Stimulated activated naive B cell treated with anti-CD40 and anti-IgM and Interleukin-4, amounts not matched to agents 10 μg/mL and 1 μg/mL and 100 μg/mL, for 72 hours (primary cell): ENCODE data around the gene GGT7.
A peak's percentile ranks its signal among the peaks of the same experiment; 100 is the strongest.
"Not testable (repeated sequence)": the region's sequence is repeated elsewhere in the genome, so short reads cannot be mapped to it uniquely, and the experiment has no call there.

Source experiments
- ATAC-seq, 2 donors: fragments of 150-1000 bp; cut with Tn5 transposase; replicated peaks; 2 replicates each; pipeline ENCODE4 v1.10.0; 2021; ENCODE audit warnings: moderate library complexity in 1 of 2
- DNase-seq: peaks from one replicate; pipeline ENCODE4 v3.0.0; 2021
- H3K27ac Mint-ChIP-seq: one replicate; pipeline ENCODE4 v1.8.0; 2022; ENCODE audit warnings: mild to moderate bottlenecking, mixed read lengths
- H3K27me3 Mint-ChIP-seq, 2 donors: one replicate each; pipeline ENCODE4 v1.8.0; 2022; ENCODE audit warnings: mixed read lengths in 2 of 2
- H3K36me3 Mint-ChIP-seq, 2 donors: one replicate each; pipeline ENCODE4 v1.8.0; 2022; ENCODE audit warnings: mixed read lengths in 2 of 2, mild to moderate bottlenecking in 1 of 2
- H3K4me1 Mint-ChIP-seq, 2 donors: one replicate each; pipeline ENCODE4 v1.8.0; 2022; ENCODE audit warnings: mixed read lengths in 2 of 2, mild to moderate bottlenecking in 1 of 2
- H3K4me3 Mint-ChIP-seq, 2 donors: one replicate each; pipeline ENCODE4 v1.8.0; 2022; ENCODE audit warnings: mild to moderate bottlenecking in 2 of 2, mixed read lengths in 2 of 2, moderate library complexity in 1 of 2
- H3K9me3 Mint-ChIP-seq, 2 donors: one replicate each; pipeline ENCODE4 v1.8.0; 2022; ENCODE audit warnings: mixed read lengths in 2 of 2, mild to moderate bottlenecking in 1 of 2

GGT7 gene

GRCh38 chr20:34872622-34873224 lies at the start of gene GGT7:
GGT7 (minus strand) TSS chr20:34872856; CDS start chr20:34872815, 41 bp downstream.
- peak; percentile 57 to 61 for ATAC-seq

GRCh38 chr20:34921436-34921835 lies 48.8 kb upstream of the GGT7 start:
- no peak for ATAC-seq

More at GRCh38 chr20:34872622-34873224, at the start of gene GGT7:
- H3K9me3 Mint-ChIP-seq, result no peaks in the 10 kb centered on the region
- H3K4me1 Mint-ChIP-seq, result peaks cover 35 to 52% of the 10 kb centered on the region in 2 donors
- DNase-seq, result peak; percentile 78
- H3K27me3 Mint-ChIP-seq, result peaks cover 0 to 3% of the 10 kb centered on the region in 2 donors
- H3K4me3 Mint-ChIP-seq, result peak within 1 kb of the TSS; percentile 90 to 92
- H3K27ac Mint-ChIP-seq, result peak within 1 kb of the TSS; percentile 72
- H3K36me3 Mint-ChIP-seq, result peaks cover 0 to 2% of the 10 kb centered on the region in 2 donors

GRCh38 chr20:34920055-34920454 lies 47.4 kb upstream of the GGT7 start:
- no peaks in the 10 kb centered on the region for H3K4me1 Mint-ChIP-seq
- no peak overlapping the region for H3K27ac Mint-ChIP-seq
- no peaks in the 10 kb centered on the region for H3K27me3 Mint-ChIP-seq
- H3K36me3 Mint-ChIP-seq, result peaks cover 15 to 28% of the 10 kb centered on the region in 2 donors
- ATAC-seq (no peak), DNase-seq (no peak)
- no peak overlapping the region for H3K4me3 Mint-ChIP-seq
- no peaks in the 10 kb centered on the region for H3K9me3 Mint-ChIP-seq

More at GRCh38 chr20:34921436-34921835, 48.8 kb upstream of the GGT7 start:
- no peak overlapping the region for H3K4me3 Mint-ChIP-seq
- DNase-seq, result no peak
- peaks cover 22 to 38% of the 10 kb centered on the region in 2 donors for H3K36me3 Mint-ChIP-seq
- H3K27ac Mint-ChIP-seq, result no peak overlapping the region
- no peaks in the 10 kb centered on the region for H3K4me1 Mint-ChIP-seq
- no peaks in the 10 kb centered on the region for H3K9me3 Mint-ChIP-seq
- no peaks in the 10 kb centered on the region for H3K27me3 Mint-ChIP-seq

GRCh38 chr20:34916774-34917354 lies 44.2 kb upstream of the GGT7 start:
- peaks cover 21 to 24% of the 10 kb centered on the region in 2 donors for H3K36me3 Mint-ChIP-seq
- no peak overlapping the region for H3K4me3 Mint-ChIP-seq
- H3K27me3 Mint-ChIP-seq, result no peaks in the 10 kb centered on the region
- H3K4me1 Mint-ChIP-seq, result peaks cover 0 to 1% of the 10 kb centered on the region in 2 donors
- H3K9me3 Mint-ChIP-seq, result no peaks in the 10 kb centered on the region
- ATAC-seq, result no peak
- no peak for DNase-seq
- H3K27ac Mint-ChIP-seq, result no peak overlapping the region

GRCh38 chr20:34915749-34916455 lies 43.2 kb upstream of the GGT7 start:
- H3K36me3 Mint-ChIP-seq, result peaks cover 19 to 24% of the 10 kb centered on the region in 2 donors
- H3K9me3 Mint-ChIP-seq, result no peaks in the 10 kb centered on the region
- H3K27ac Mint-ChIP-seq, result no peak overlapping the region
- no peaks in the 10 kb centered on the region for H3K27me3 Mint-ChIP-seq
- H3K4me3 Mint-ChIP-seq, result no peak overlapping the region
- DNase-seq, result no peak
- H3K4me1 Mint-ChIP-seq, result peaks cover 0 to 1% of the 10 kb centered on the region in 2 donors
- ATAC-seq, result no peak

- peaks cover 14 to 16% of the 10 kb centered on the region in 2 donors for H3K36me3 Mint-ChIP-seq
- DNase-seq (no peak), ATAC-seq (no peak)
- H3K4me1 Mint-ChIP-seq, result peaks cover 0 to 1% of the 10 kb centered on the region in 2 donors
- no peak overlapping the region for H3K4me3 Mint-ChIP-seq
- no peaks in the 10 kb centered on the region for H3K9me3 Mint-ChIP-seq
- H3K27ac Mint-ChIP-seq, result no peak overlapping the region
- no peaks in the 10 kb centered on the region for H3K27me3 Mint-ChIP-seq
Observed at GRCh38 chr20:34915131-34915530, 42.5 kb upstream of the GGT7 start.

- Mint-ChIP-seq H3K27ac (no peak overlapping the region), H3K27me3 (no peaks in the 10 kb centered on the region), H3K4me3 (no peak overlapping the region), H3K4me1 (peaks cover 10 to 12% of the 10 kb centered on the region in 2 donors), H3K9me3 (no peaks in the 10 kb centered on the region), H3K36me3 (peaks cover under 1 to 1% of the 10 kb centered on the region in 2 donors)
- DNase-seq (no peak), ATAC-seq (no peak)
Observed at GRCh38 chr20:34907616-34908469, 35.2 kb upstream of the GGT7 start.

- no peaks in the 10 kb centered on the region for H3K27me3 Mint-ChIP-seq
- H3K36me3 Mint-ChIP-seq, result peaks cover 3 to 6% of the 10 kb centered on the region in 2 donors
- H3K9me3 Mint-ChIP-seq, result peaks cover 0 to 1% of the 10 kb centered on the region in 2 donors
- DNase-seq, result no peak
- peaks cover 8 to 12% of the 10 kb centered on the region in 2 donors for H3K4me1 Mint-ChIP-seq
- H3K4me3 Mint-ChIP-seq, result no peak overlapping the region
- ATAC-seq, result peak; percentile 70 to 77
- no peak overlapping the region for H3K27ac Mint-ChIP-seq
Observed at GRCh38 chr20:34904202-34904621, 31.6 kb upstream of the GGT7 start.

GRCh38 chr20:34898731-34899130 lies 26.1 kb upstream of the GGT7 start:
- not testable (repeated sequence) for H3K27ac Mint-ChIP-seq, ATAC-seq, H3K27me3 Mint-ChIP-seq

GRCh38 chr20:34898129-34898528 lies 25.5 kb upstream of the GGT7 start:
- DNase-seq, H3K9me3 Mint-ChIP-seq, H3K27ac Mint-ChIP-seq: not testable (repeated sequence)

More at GRCh38 chr20:34898731-34899130, 26.1 kb upstream of the GGT7 start:
- not testable (repeated sequence) for H3K36me3 Mint-ChIP-seq, H3K4me1 Mint-ChIP-seq, H3K9me3 Mint-ChIP-seq, DNase-seq, H3K4me3 Mint-ChIP-seq

GRCh38 chr20:34896086-34896621 lies 23.5 kb upstream of the GGT7 start:
- no peaks in the 10 kb centered on the region for H3K27me3 Mint-ChIP-seq
- no peak overlapping the region for H3K4me3 Mint-ChIP-seq
- peaks cover 3 to 10% of the 10 kb centered on the region in 2 donors for H3K4me1 Mint-ChIP-seq
- peaks cover 7 to 10% of the 10 kb centered on the region in 2 donors for H3K36me3 Mint-ChIP-seq
- no peak overlapping the region for H3K27ac Mint-ChIP-seq
- no peak for ATAC-seq
- peaks cover 0 to 1% of the 10 kb centered on the region in 2 donors for H3K9me3 Mint-ChIP-seq
- no peak for DNase-seq

More at GRCh38 chr20:34898129-34898528, 25.5 kb upstream of the GGT7 start:
- ATAC-seq, H3K4me1 Mint-ChIP-seq, H3K36me3 Mint-ChIP-seq, H3K4me3 Mint-ChIP-seq, H3K27me3 Mint-ChIP-seq: not testable (repeated sequence)

- Mint-ChIP-seq H3K9me3 (peaks cover 0 to 1% of the 10 kb centered on the region in 2 donors), H3K36me3 (peaks cover 4 to 10% of the 10 kb centered on the region in 2 donors), H3K4me3 (no peak overlapping the region), H3K27me3 (no peaks in the 10 kb centered on the region), H3K27ac (no peak overlapping the region), H3K4me1 (peaks cover 5 to 10% of the 10 kb centered on the region in 2 donors)
- DNase-seq, result no peak
- no peak for ATAC-seq
Observed at GRCh38 chr20:34895465-34895864, 22.8 kb upstream of the GGT7 start.

GRCh38 chr20:34894723-34895122 lies 22.1 kb upstream of the GGT7 start:
- H3K4me1 Mint-ChIP-seq, result peaks cover 5 to 10% of the 10 kb centered on the region in 2 donors
- no peak overlapping the region for H3K4me3 Mint-ChIP-seq
- no peak overlapping the region for H3K27ac Mint-ChIP-seq
- no peaks in the 10 kb centered on the region for H3K27me3 Mint-ChIP-seq
- peaks cover 0 to 1% of the 10 kb centered on the region in 2 donors for H3K9me3 Mint-ChIP-seq
- DNase-seq (no peak), ATAC-seq (no peak)
- peaks cover 4 to 11% of the 10 kb centered on the region in 2 donors for H3K36me3 Mint-ChIP-seq
